Loucy (cell line): ENCODE results near the gene PCNX4.

Source experiments
- H2AFZ ChIP-seq: fragments of 200-600 bp; sonication (generic); 2 replicates; pipeline ENCODE4 v1.6.0; 2016; ENCODE audit warnings: antibody characterized with exemption, mild to moderate bottlenecking, low read length, moderate library complexity
- H3F3A ChIP-seq: fragments of 200-600 bp; 2 replicates; pipeline ENCODE4 v1.6.0; 2016; ENCODE audit warnings: antibody characterized with exemption, low read depth, mild to moderate bottlenecking
- H3K27me3 ChIP-seq: fragments of 200-600 bp; sonication (generic); 2 replicates; pipeline ENCODE4 v1.6.1; 2014; ENCODE audit warnings: low read length, mild to moderate bottlenecking; ENCODE audit not compliant: insufficient read depth, poor library complexity, severe bottlenecking
- H3K36me3 ChIP-seq: fragments of 200-600 bp; sonication (generic); 2 replicates; pipeline ENCODE4 v1.6.1; 2016; ENCODE audit warnings: low read length; ENCODE audit not compliant: insufficient read depth
- H3K4me1 ChIP-seq: fragments of 200-600 bp; sonication (generic); 2 replicates; pipeline ENCODE4 v1.5.1; 2014; ENCODE audit warnings: low read length, mild to moderate bottlenecking; ENCODE audit not compliant: insufficient read depth, poor library complexity, severe bottlenecking
- H3K4me2 ChIP-seq: fragments of 200-600 bp; sonication (generic); 2 replicates; pipeline ENCODE4 v1.6.0; 2014; ENCODE audit warnings: antibody characterized with exemption, low read length, low read depth, mild to moderate bottlenecking; ENCODE audit not compliant: poor library complexity, severe bottlenecking
- H3K4me3 ChIP-seq: fragments of 200-600 bp; sonication (generic); 2 replicates; pipeline ENCODE4 v1.5.1; 2014; ENCODE audit warnings: low read length, mild to moderate bottlenecking, mixed read lengths; ENCODE audit not compliant: poor library complexity, severe bottlenecking
- H3K79me2 ChIP-seq: fragments of 200-600 bp; sonication (generic); 2 replicates; pipeline ENCODE4 v1.6.1; 2014; ENCODE audit warnings: low read length; ENCODE audit not compliant: insufficient read depth
- H3K9ac ChIP-seq: fragments of 200-600 bp; sonication (generic); 2 replicates; pipeline ENCODE4 v1.6.0; 2014; ENCODE audit warnings: mild to moderate bottlenecking, low read depth, low read length, moderate library complexity; ENCODE audit not compliant: poor library complexity, severe bottlenecking
- H3K9me2 ChIP-seq: fragments of 200-600 bp; sonication (generic); replicated peaks from 2 replicates; pipeline ENCODE4 v1.6.1; 2016; ENCODE audit warnings: low read depth, low read length, mixed read lengths
- H3K9me3 ChIP-seq: fragments of 200-600 bp; sonication (generic); 2 replicates; pipeline ENCODE4 v1.6.1; 2014; ENCODE audit warnings: mild to moderate bottlenecking, antibody characterized with exemption, low read length, low read depth; ENCODE audit not compliant: insufficient read depth
- H4K20me1 ChIP-seq: fragments of 200-600 bp; sonication (generic); 2 replicates; pipeline ENCODE4 v1.6.0; 2014; ENCODE audit warnings: antibody characterized with exemption, low read length, mild to moderate bottlenecking; ENCODE audit not compliant: insufficient read depth, poor library complexity, severe bottlenecking
- CTCF ChIP-seq: fragments of 200-600 bp; sonication (generic); conservative IDR thresholded peaks from 2 replicates; pipeline ENCODE4 v1.5.1; 2014; ENCODE audit warnings: mild to moderate bottlenecking, antibody characterized with exemption, low read length
- EZH2phosphoT487 ChIP-seq: fragments of 200-600 bp; IDR thresholded peaks from 2 replicates; pipeline ENCODE4 v1.6.1; 2018; ENCODE audit warnings: antibody characterized with exemption, mild to moderate bottlenecking, moderate library complexity, borderline replicate concordance

Gene PCNX4

GRCh38 chr14:60102389-60102788 lies 10.7 kb downstream of the PCNX4 start:
- Histone ChIP-seq H3K79me2 (peaks cover 97% of the 10 kb centered on the region), H3K4me1 (peaks cover 46% of the 10 kb centered on the region), H3K9me3 (no peaks in the 10 kb centered on the region), H3K9ac (no peak overlapping the region), H3K4me2 (peak overlapping the region; percentile 48), H2AFZ (no peak overlapping the region), H3F3A (no peaks in the 10 kb centered on the region; the same call in 1 of the 2 replicates), H3K27me3 (no peaks in the 10 kb centered on the region), H3K9me2 (no peaks in the 10 kb centered on the region), H3K36me3 (peaks cover 7% of the 10 kb centered on the region), H4K20me1 (peaks cover 42% of the 10 kb centered on the region), H3K4me3 (no peak overlapping the region)
- TF ChIP-seq EZH2phosphoT487 (no peak), CTCF (no peak)

- Histone ChIP-seq H3K4me2 (no peak overlapping the region), H3K9ac (no peak overlapping the region), H4K20me1 (peaks cover 29% of the 10 kb centered on the region), H3K27me3 (no peaks in the 10 kb centered on the region), H3K4me1 (peaks cover 18% of the 10 kb centered on the region), H3K79me2 (peaks cover 97% of the 10 kb centered on the region), H3K9me3 (no peaks in the 10 kb centered on the region), H2AFZ (no peak overlapping the region), H3F3A (no peaks in the 10 kb centered on the region), H3K4me3 (no peak overlapping the region), H3K36me3 (peaks cover 27% of the 10 kb centered on the region), H3K9me2 (no peaks in the 10 kb centered on the region)
- TF ChIP-seq EZH2phosphoT487 = no peak
- TF ChIP-seq CTCF = no peak
Measured at GRCh38 chr14:60106339-60106738, 14.6 kb downstream of the PCNX4 start.

GRCh38 chr14:60107477-60107876 lies 15.8 kb downstream of the PCNX4 start:
- Histone ChIP-seq H3F3A (no peaks in the 10 kb centered on the region), H3K36me3 (peaks cover 28% of the 10 kb centered on the region), H3K4me3 (no peak overlapping the region), H4K20me1 (peaks cover 18% of the 10 kb centered on the region), H3K27me3 (no peaks in the 10 kb centered on the region), H3K9ac (no peak overlapping the region), H3K9me3 (no peaks in the 10 kb centered on the region), H3K9me2 (no peaks in the 10 kb centered on the region), H3K4me2 (no peak overlapping the region), H2AFZ (no peak overlapping the region), H3K79me2 (peaks cover 93% of the 10 kb centered on the region), H3K4me1 (peaks cover 8% of the 10 kb centered on the region)
- TF ChIP-seq CTCF (no peak), EZH2phosphoT487 (no peak)
